H9 (cell line): ENCODE results near the gene TRIM7. TPM values are rescaled to one million over a fixed set of nuclear protein-coding genes. Genes with fewer than 3 reads are reported as not detected.

Source experiments
- DNase-seq: peaks from one replicate; pipeline ENCODE4 v3.0.0-alpha.2; 2017
- H2AFZ ChIP-seq: one replicate; pipeline ENCODE4 v1.6.1; 2013; ENCODE audit warnings: mild to moderate bottlenecking, low read length, control low read depth, moderate library complexity
- H2AK5ac ChIP-seq: 2 replicates; pipeline ENCODE4 v1.6.1; 2013; ENCODE audit warnings: low read length, control low read depth, mixed read lengths; ENCODE audit not compliant: insufficient read length
- H2BK120ac ChIP-seq: one replicate; pipeline ENCODE4 v1.6.1; 2013; ENCODE audit warnings: low read depth, mild to moderate bottlenecking, low read length, control low read depth, inconsistent platforms; ENCODE audit not compliant: poor library complexity, severe bottlenecking
- H2BK12ac ChIP-seq: 2 replicates; pipeline ENCODE4 v1.6.1; 2013; ENCODE audit warnings: low read length, control low read depth, mixed read lengths, low read depth; ENCODE audit not compliant: insufficient read length
- H2BK15ac ChIP-seq: 2 replicates; pipeline ENCODE4 v1.6.1; 2013; ENCODE audit warnings: low read depth, low read length, control low read depth
- H2BK20ac ChIP-seq: one replicate; pipeline ENCODE4 v1.6.1; 2013; ENCODE audit warnings: low read depth, mild to moderate bottlenecking, low read length, control low read depth, inconsistent platforms; ENCODE audit not compliant: poor library complexity, severe bottlenecking
- H2BK5ac ChIP-seq: 2 replicates; pipeline ENCODE4 v1.6.1; 2013; ENCODE audit warnings: low read length, control low read depth, mixed read lengths; ENCODE audit not compliant: insufficient read length
- H3K14ac ChIP-seq: 2 replicates; pipeline ENCODE4 v1.6.1; 2013; ENCODE audit warnings: low read length, control low read depth; ENCODE audit not compliant: insufficient read depth
- H3K18ac ChIP-seq: 2 replicates; pipeline ENCODE4 v1.6.1; 2013; ENCODE audit warnings: low read depth, mild to moderate bottlenecking, mixed read lengths, low read length, control low read depth; ENCODE audit not compliant: insufficient read length
- H3K23ac ChIP-seq: 2 replicates; pipeline ENCODE4 v1.6.1; 2013; ENCODE audit warnings: low read length, control low read depth, mixed read lengths, low read depth; ENCODE audit not compliant: insufficient read length
- H3K23me2 ChIP-seq: 2 replicates; pipeline ENCODE4 v1.6.1; 2013; ENCODE audit warnings: low read depth, mild to moderate bottlenecking, mixed read lengths, low read length, control low read depth; ENCODE audit not compliant: insufficient read length, poor library complexity, severe bottlenecking
- H3K27ac ChIP-seq: 2 replicates; pipeline ENCODE4 v1.5.1; 2013; ENCODE audit warnings: low read length, control low read depth, mixed read lengths, low read depth; ENCODE audit not compliant: insufficient read length
- H3K27me3 ChIP-seq: 2 replicates; pipeline ENCODE4 v1.6.1; 2013; ENCODE audit warnings: low read length, control low read depth, inconsistent platforms; ENCODE audit not compliant: insufficient read depth
- H3K4ac ChIP-seq: 2 replicates; pipeline ENCODE4 v1.6.1; 2013; ENCODE audit warnings: low read depth, mild to moderate bottlenecking, control low read depth, inconsistent platforms, low read length, moderate library complexity
- H3K4me1 ChIP-seq: 2 replicates; pipeline ENCODE4 v1.6.1; 2013; ENCODE audit warnings: low read length, control low read depth, inconsistent platforms; ENCODE audit not compliant: insufficient read depth
- H3K4me2 ChIP-seq: 2 replicates; pipeline ENCODE4 v1.6.1; 2013; ENCODE audit warnings: low read length, control low read depth, mixed read lengths; ENCODE audit not compliant: insufficient read length, insufficient read depth
- H3K56ac ChIP-seq: 2 replicates; pipeline ENCODE4 v1.6.1; 2013; ENCODE audit warnings: low read depth, mild to moderate bottlenecking, mixed read lengths, low read length, control low read depth; ENCODE audit not compliant: insufficient read length
- H3K79me1 ChIP-seq: 2 replicates; pipeline ENCODE4 v1.6.1; 2013; ENCODE audit warnings: low read depth, mild to moderate bottlenecking, moderate library complexity, low read length, control low read depth, inconsistent platforms; ENCODE audit not compliant: insufficient read depth, poor library complexity, severe bottlenecking
- H3K79me2 ChIP-seq: 2 replicates; pipeline ENCODE4 v1.6.1; 2013; ENCODE audit warnings: low read length, control low read depth, inconsistent platforms; ENCODE audit not compliant: insufficient read depth
- H3K9ac ChIP-seq: 2 replicates; pipeline ENCODE4 v1.6.1; 2013; ENCODE audit warnings: low read length, control low read depth, mixed read lengths; ENCODE audit not compliant: insufficient read length; ENCODE audit errors: extremely low read depth
- H3K9me3 ChIP-seq: one replicate; pipeline ENCODE4 v1.6.1; 2013; ENCODE audit warnings: low read depth, low read length, inconsistent platforms; ENCODE audit not compliant: control insufficient read depth
- H3T11ph ChIP-seq: one replicate; pipeline ENCODE4 v1.6.1; 2013; ENCODE audit warnings: mild to moderate bottlenecking, low read length, control low read depth, inconsistent platforms
- H4K20me1 ChIP-seq: one replicate; pipeline ENCODE4 v1.6.1; 2013; ENCODE audit not compliant: control insufficient read depth, insufficient read length, insufficient read depth
- H4K5ac ChIP-seq: 2 replicates; pipeline ENCODE4 v1.6.1; 2013; ENCODE audit warnings: low read depth, mild to moderate bottlenecking, mixed read lengths, low read length, control low read depth; ENCODE audit not compliant: insufficient read length
- H4K8ac ChIP-seq: replicated peaks from 2 replicates; pipeline ENCODE4 v1.6.1; 2013; ENCODE audit warnings: low read length, control low read depth, mixed read lengths, low read depth; ENCODE audit not compliant: insufficient read length
- H4K91ac ChIP-seq: 2 replicates; pipeline ENCODE4 v1.6.1; 2013; ENCODE audit warnings: low read depth, mild to moderate bottlenecking, moderate library complexity, mixed read lengths, low read length, control low read depth; ENCODE audit not compliant: insufficient read length
- H3K27ac Mint-ChIP-seq, 3 experiments: 2 replicates in 2 of 3; 3 replicates in 1 of 3; pipeline ENCODE4 v1.8.0; 2020 to 2021; ENCODE audit warnings: mixed read lengths in 3 of 3, mild to moderate bottlenecking in 1 of 3, moderate library complexity in 1 of 3
- H3K27me3 Mint-ChIP-seq: 2 replicates; pipeline ENCODE4 v1.8.0; 2021; ENCODE audit warnings: low read depth, mild to moderate bottlenecking, moderate library complexity, mixed read lengths
- H3K36me3 Mint-ChIP-seq, 3 experiments: 2 replicates in 2 of 3; 3 replicates in 1 of 3; pipeline ENCODE4 v1.8.0; 2020 to 2021; ENCODE audit warnings: low read depth in 3 of 3, mixed read lengths in 3 of 3; ENCODE audit not compliant: insufficient read depth in 1 of 3
- H3K4me1 Mint-ChIP-seq, 2 experiments: 2 replicates each; pipeline ENCODE4 v1.8.0; 2020; ENCODE audit warnings: mixed read lengths in 2 of 2
- H3K4me3 Mint-ChIP-seq, 2 experiments: 2 replicates in 1 of 2; 3 replicates in 1 of 2; pipeline ENCODE4 v1.8.0; 2020 to 2021; ENCODE audit warnings: mild to moderate bottlenecking in 2 of 2, mixed read lengths in 2 of 2, moderate library complexity in 1 of 2
- H3K9me3 Mint-ChIP-seq, 2 experiments: 2 replicates in 1 of 2; 3 replicates in 1 of 2; pipeline ENCODE4 v1.8.0; 2020; ENCODE audit warnings: mild to moderate bottlenecking in 2 of 2, mixed read lengths in 2 of 2, moderate library complexity in 1 of 2
- WGBS: extraction: QIAGEN DNeasy Blood & Tissue Kit; methylation state at CpG from one replicate; pipeline ENCODE4 v1.1.7; 2013; ENCODE audit warnings: missing lambda C conversion rate, low lambda C conversion rate, mixed read lengths; ENCODE audit not compliant: insufficient read length; ENCODE audit errors: extremely low coverage; 5-methylcytosine and 5-hydroxymethylcytosine counted together
- total RNA-seq: library from RNA; stranded (reverse); gene quantifications from 2 replicates; pipeline ENCODE4 v1.2.1, GENCODE V29; 2021
- TF ChIP-seq, protein P1 (sequence below): fragments of 200-600 bp; sonication (generic); conservative IDR thresholded peaks from 3 replicates; pipeline ENCODE4 v1.8.0; 2021; ENCODE audit warnings: antibody characterized with exemption, mild to moderate bottlenecking

The TRIM7 gene
- total RNA-seq, 1 experiment from 2014 or later: not detected

DNA sequence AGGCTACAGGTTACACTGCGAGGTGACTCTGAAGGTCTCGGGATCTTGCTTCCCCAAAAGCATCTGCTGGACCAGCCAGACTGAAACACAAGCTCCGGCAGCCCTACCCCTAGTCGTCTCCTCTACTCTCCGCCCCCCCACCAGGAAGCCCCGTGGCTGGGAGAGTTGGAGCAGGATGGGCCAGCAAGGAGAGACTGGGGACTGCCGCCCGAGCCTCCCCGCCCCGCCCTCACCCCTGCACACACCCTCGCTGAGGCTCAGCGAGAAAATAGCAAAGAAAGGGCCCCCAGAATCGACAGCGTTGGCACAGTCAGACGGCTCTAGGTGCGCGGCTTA is 1.3 kb downstream of the TRIM7 start:
- H2BK12ac ChIP-seq: no peak overlapping the region

More for the DNA sequence above, 1.3 kb downstream of the TRIM7 start:
- H2BK5ac ChIP-seq: no peak overlapping the region
- H3K18ac ChIP-seq: no peak overlapping the region
- peaks cover 26% of the 10 kb centered on the region; the same call in 1 of the 2 replicates for H3K27me3 ChIP-seq
- H2AK5ac ChIP-seq: no peak overlapping the region
- Mint-ChIP-seq H3K27ac (no peak overlapping the region), H3K9me3 (peaks cover 11 to 16% of the 10 kb centered on the region in 2 experiments; a peak in 3 of 5 replicates), H3K27me3 (peaks cover 85% of the 10 kb centered on the region), H3K4me3 (peak overlapping the region; percentile 66 to 88), H3K36me3 (peaks cover 0 to 8% (median 0%) of the 10 kb centered on the region in 3 experiments; a peak in 2 of 7 replicates), H3K4me1 (peaks cover 41 to 50% of the 10 kb centered on the region in 2 experiments)
- no peak overlapping the region for H3K23ac ChIP-seq
- H4K8ac ChIP-seq: no peak overlapping the region
- no peak overlapping the region for H3K27ac ChIP-seq
- no peak overlapping the region for H2BK120ac ChIP-seq
- H2AFZ ChIP-seq: no peak overlapping the region
- H4K5ac ChIP-seq: no peak overlapping the region
- TF ChIP-seq, protein P1, sequence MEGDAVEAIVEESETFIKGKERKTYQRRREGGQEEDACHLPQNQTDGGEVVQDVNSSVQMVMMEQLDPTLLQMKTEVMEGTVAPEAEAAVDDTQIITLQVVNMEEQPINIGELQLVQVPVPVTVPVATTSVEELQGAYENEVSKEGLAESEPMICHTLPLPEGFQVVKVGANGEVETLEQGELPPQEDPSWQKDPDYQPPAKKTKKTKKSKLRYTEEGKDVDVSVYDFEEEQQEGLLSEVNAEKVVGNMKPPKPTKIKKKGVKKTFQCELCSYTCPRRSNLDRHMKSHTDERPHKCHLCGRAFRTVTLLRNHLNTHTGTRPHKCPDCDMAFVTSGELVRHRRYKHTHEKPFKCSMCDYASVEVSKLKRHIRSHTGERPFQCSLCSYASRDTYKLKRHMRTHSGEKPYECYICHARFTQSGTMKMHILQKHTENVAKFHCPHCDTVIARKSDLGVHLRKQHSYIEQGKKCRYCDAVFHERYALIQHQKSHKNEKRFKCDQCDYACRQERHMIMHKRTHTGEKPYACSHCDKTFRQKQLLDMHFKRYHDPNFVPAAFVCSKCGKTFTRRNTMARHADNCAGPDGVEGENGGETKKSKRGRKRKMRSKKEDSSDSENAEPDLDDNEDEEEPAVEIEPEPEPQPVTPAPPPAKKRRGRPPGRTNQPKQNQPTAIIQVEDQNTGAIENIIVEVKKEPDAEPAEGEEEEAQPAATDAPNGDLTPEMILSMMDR: no peak
- no peak overlapping the region for H3K9ac ChIP-seq
- no peaks in the 10 kb centered on the region for H4K20me1 ChIP-seq
- no peak overlapping the region for H2BK20ac ChIP-seq
- no peaks in the 10 kb centered on the region for H3K79me1 ChIP-seq
- peaks cover 26% of the 10 kb centered on the region for H3K23me2 ChIP-seq
- H4K91ac ChIP-seq: no peak overlapping the region
- no CpG with 5 or more reads among the region's 17 CpGs for WGBS
- H3K56ac ChIP-seq: no peak overlapping the region
- DNase-seq: no peak
- peaks cover 3% of the 10 kb centered on the region; the same call in 1 of the 2 replicates for H3K4me1 ChIP-seq
- H3K4me2 ChIP-seq: peak overlapping the region; percentile 92
- H3K4ac ChIP-seq: no peak overlapping the region
- H2BK15ac ChIP-seq: no peak overlapping the region
- no peaks in the 10 kb centered on the region for H3K9me3 ChIP-seq
- H3K14ac ChIP-seq: no peak overlapping the region
- H3T11ph ChIP-seq: no peak overlapping the region
- no peaks in the 10 kb centered on the region for H3K79me2 ChIP-seq
